Measurements from ENCODE around the gene SAP130. TPM values are rescaled to one million over a fixed set of nuclear protein-coding genes. Genes with fewer than 3 reads are reported as not detected.

Gene SAP130
- total and polyA plus RNA-seq, 2 of the 4 experiments (the other 2 are of a cell fraction) = 6.1 to 17.1 TPM

DNA sequence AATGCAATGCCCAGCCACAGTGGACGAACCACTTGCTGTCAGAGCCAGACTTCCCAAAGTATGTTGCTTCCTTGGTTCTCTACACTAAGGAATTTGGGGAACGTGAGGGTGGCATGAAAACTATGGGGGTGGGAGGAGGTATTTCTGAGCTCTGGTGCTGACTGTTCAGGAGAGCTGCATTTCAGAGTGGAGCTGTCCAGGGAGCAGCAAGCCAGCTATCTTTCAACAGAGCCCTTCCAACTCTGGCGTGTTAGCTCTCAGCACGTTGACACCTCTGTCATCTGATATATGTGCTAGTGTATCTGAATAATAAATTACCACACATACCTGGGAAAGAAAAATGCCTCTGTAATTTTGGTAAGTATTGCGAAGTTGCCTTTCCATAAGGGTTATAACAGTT, 66.1 kb downstream of the SAP130 start:
- H3K27ac ChIP-seq (ENCODE audit: insufficient read depth, low read length) = no peak overlapping the region
- in situ Hi-C loops (cut with MboI; ENCODE audit: low sequenced_read_pairs) = no loop called here

More for the DNA sequence above, 66.1 kb downstream of the SAP130 start:
- no peak overlapping the region for H2AK5ac ChIP-seq (ENCODE audit: low read depth, low read length)
- no peak overlapping the region for H2AK9ac ChIP-seq (replicated peaks; ENCODE audit: low read depth, low read length, poor library complexity)
- no peak overlapping the region for H3K18ac ChIP-seq (ENCODE audit: low read depth, low read length)
- no peak overlapping the region for H4K91ac ChIP-seq (ENCODE audit: insufficient read depth, low read depth, low read length)
- no peak overlapping the region for H2BK120ac ChIP-seq (ENCODE audit: low read depth, low read length)
- CTCF ChIA-PET = no interaction called here
- H3K27me3 ChIP-seq (ENCODE audit: control insufficient read depth, insufficient read depth, low read length) = no peaks in the 10 kb centered on the region
- ATAC-seq (ENCODE audit: low read depth) = peak; percentile 32
- TF ChIP-seq CHD1 (IDR thresholded peaks at IDR 0.05; ENCODE audit: low read depth, low read length) (no peak), MAFK (IDR thresholded peaks at IDR 0.05; ENCODE audit: low read depth, low read length) (no peak), RAD21 (IDR thresholded peaks at IDR 0.05; ENCODE audit: low read length) (no peak), FOS (IDR thresholded peaks at IDR 0.05; ENCODE audit: low read depth, low read length) (no peak), CEBPB (IDR thresholded peaks at IDR 0.05; ENCODE audit: low read depth, low read length) (no peak), NFE2L2 (IDR thresholded peaks at IDR 0.05; ENCODE audit: low read depth, low read length) (no peak), BHLHE40 (IDR thresholded peaks at IDR 0.05; ENCODE audit: low read depth, low read length) (no peak)
- TF ChIP-seq, protein P1, sequence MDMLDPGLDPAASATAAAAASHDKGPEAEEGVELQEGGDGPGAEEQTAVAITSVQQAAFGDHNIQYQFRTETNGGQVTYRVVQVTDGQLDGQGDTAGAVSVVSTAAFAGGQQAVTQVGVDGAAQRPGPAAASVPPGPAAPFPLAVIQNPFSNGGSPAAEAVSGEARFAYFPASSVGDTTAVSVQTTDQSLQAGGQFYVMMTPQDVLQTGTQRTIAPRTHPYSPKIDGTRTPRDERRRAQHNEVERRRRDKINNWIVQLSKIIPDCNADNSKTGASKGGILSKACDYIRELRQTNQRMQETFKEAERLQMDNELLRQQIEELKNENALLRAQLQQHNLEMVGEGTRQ (IDR thresholded peaks at IDR 0.05; ENCODE audit: low read depth, low read length) = no peak
- dilution Hi-C loops (cut with HindIII; ENCODE audit: low sequenced_read_pairs, unreplicated experiment) = no loop called here
- no peak overlapping the region for H3K4me3 ChIP-seq (ENCODE audit: insufficient read depth, low read depth, low read length)
- H2BK20ac ChIP-seq (ENCODE audit: low read depth, low read length) = no peak overlapping the region
- peaks cover 0 to 6% of the 10 kb centered on the region in 2 experiments; a peak in 2 of 4 replicates for H3K79me1 ChIP-seq (ENCODE audit: low read depth in 1 of 2, low read length in 2 of 2)
- peaks cover 27% of the 10 kb centered on the region for H3K36me3 ChIP-seq (ENCODE audit: control insufficient read depth, insufficient read depth, low read length)
- POLR2A ChIA-PET (ENCODE audit: unreplicated experiment) = no interaction called here
- no peaks in the 10 kb centered on the region for H3K9me1 ChIP-seq (ENCODE audit: insufficient read depth, low read length)
- no peak overlapping the region for H4K5ac ChIP-seq (ENCODE audit: low read depth, low read length)
- H3K4ac ChIP-seq (ENCODE audit: low read depth, low read length) = no peak overlapping the region
- no peaks in the 10 kb centered on the region for H3K9me3 ChIP-seq (ENCODE audit: control insufficient read depth, insufficient read depth, low read length)
- no peak overlapping the region for H3K9ac ChIP-seq (ENCODE audit: low read depth, low read length)
- no peak overlapping the region for H3K14ac ChIP-seq (replicated peaks; ENCODE audit: low read depth, low read length)
- H4K20me1 ChIP-seq (ENCODE audit: insufficient read depth, low read length) = no peaks in the 10 kb centered on the region
- H3K56ac ChIP-seq (ENCODE audit: extremely low read depth, insufficient read depth, low read length) = no peak overlapping the region
- no peak overlapping the region for H4K8ac ChIP-seq (ENCODE audit: low read depth in 2 of 2, low read length in 2 of 2)
- H3K23ac ChIP-seq (ENCODE audit: low read depth, low read length) = no peak overlapping the region
- H3K4me2 ChIP-seq (ENCODE audit: low read depth, low read length) = no peak overlapping the region
- no peaks in the 10 kb centered on the region for H3K4me1 ChIP-seq (ENCODE audit: control insufficient read depth, insufficient read depth, low read length)
- H2BK5ac ChIP-seq (ENCODE audit: low read depth, low read length, poor library complexity, severe bottlenecking) = no peak overlapping the region
- BruUV-seq (replicated peaks) = no TSS peak
- no CpG with 5 or more reads among the region's 5 CpGs for WGBS, 2 experiments (ENCODE audit: extremely low coverage in 2 of 2, insufficient read length in 1 of 2)
- H2BK15ac ChIP-seq (ENCODE audit: low read depth, low read length) = no peak overlapping the region
- no peak for DNase-seq
- H2AFZ ChIP-seq (replicated peaks; ENCODE audit: low read length, poor library complexity) = no peak overlapping the region
- intact Hi-C loops (cut with micrococcal nuclease) = no loop called here

Measured in IMR-90 (cell line).